Mesenchymal stem cell (in vitro differentiated cells and primary cell): ENCODE data around the gene ACACA.

ENCODE experiments used
- DNase-seq: peaks from one replicate; pipeline ENCODE4 v3.0.0-alpha.2; 2013
- H2AFZ ChIP-seq: one replicate; pipeline ENCODE4 v1.6.1; 2013; ENCODE audit warnings: low read depth, mild to moderate bottlenecking, control low read depth, inconsistent platforms, low read length, moderate library complexity
- H2AK5ac ChIP-seq: 2 replicates; pipeline ENCODE4 v1.6.1; 2013; ENCODE audit warnings: low read length, moderate library complexity, mild to moderate bottlenecking, inconsistent platforms; ENCODE audit not compliant: severe bottlenecking
- H2BK120ac ChIP-seq: one replicate; pipeline ENCODE4 v1.6.1; 2013; ENCODE audit warnings: low read depth, mild to moderate bottlenecking, inconsistent platforms, low read length, moderate library complexity
- H2BK12ac ChIP-seq, 2 experiments: one replicate each; pipeline ENCODE4 v1.6.1; 2013; ENCODE audit warnings: inconsistent platforms in 2 of 2, low read length in 2 of 2, mild to moderate bottlenecking in 2 of 2, moderate library complexity in 2 of 2, control low read depth in 1 of 2
- H2BK15ac ChIP-seq: one replicate; pipeline ENCODE4 v1.6.1; 2013; ENCODE audit warnings: mild to moderate bottlenecking, low read depth, inconsistent platforms; ENCODE audit not compliant: poor library complexity, severe bottlenecking
- H2BK5ac ChIP-seq: 2 replicates; pipeline ENCODE4 v1.6.1; 2013; ENCODE audit warnings: low read depth, mild to moderate bottlenecking, low read length, control low read depth, inconsistent platforms; ENCODE audit not compliant: poor library complexity, severe bottlenecking
- H3K14ac ChIP-seq, 2 experiments: one replicate each; pipeline ENCODE4 v1.6.1; 2013; ENCODE audit warnings: inconsistent platforms in 2 of 2, low read length in 2 of 2, control low read depth in 1 of 2, mild to moderate bottlenecking in 1 of 2, moderate library complexity in 1 of 2
- H3K18ac ChIP-seq, 2 experiments: one replicate each; pipeline ENCODE4 v1.6.1; 2013; ENCODE audit warnings: inconsistent platforms in 2 of 2, low read length in 2 of 2, control low read depth in 1 of 2, low read depth in 1 of 2, mild to moderate bottlenecking in 1 of 2
- H3K23ac ChIP-seq, 2 experiments: one replicate each; pipeline ENCODE4 v1.6.1; 2013; ENCODE audit warnings: inconsistent platforms in 2 of 2, low read length in 2 of 2, mild to moderate bottlenecking in 2 of 2, moderate library complexity in 2 of 2, control low read depth in 1 of 2
- H3K27ac ChIP-seq: 2 replicates; pipeline ENCODE4 v1.5.1; 2013; ENCODE audit warnings: mild to moderate bottlenecking, moderate library complexity, low read length, control low read depth, inconsistent platforms; ENCODE audit not compliant: poor library complexity, severe bottlenecking
- H3K27me3 ChIP-seq, 2 experiments: 2 replicates each; pipeline versions ENCODE4 v1.6.1 to v1.7.0; 2013; ENCODE audit warnings: low read length in 2 of 2, mild to moderate bottlenecking in 2 of 2, moderate library complexity in 2 of 2, control low read depth in 1 of 2, inconsistent platforms in 1 of 2; ENCODE audit not compliant: control insufficient read depth in 1 of 2, insufficient read depth in 1 of 2
- H3K36me3 ChIP-seq, 2 experiments: 2 replicates each; pipeline versions ENCODE4 v1.6.1 to v1.7.0; 2013; ENCODE audit warnings: low read length in 2 of 2, control low read depth in 1 of 2, inconsistent platforms in 1 of 2, low read depth in 1 of 2, mild to moderate bottlenecking in 1 of 2; ENCODE audit not compliant: insufficient read depth in 2 of 2, control insufficient read depth in 1 of 2
- H3K4ac ChIP-seq, 2 experiments: one replicate each; pipeline ENCODE4 v1.6.1; 2013; ENCODE audit warnings: inconsistent platforms in 2 of 2, low read length in 2 of 2, mild to moderate bottlenecking in 2 of 2, moderate library complexity in 2 of 2, control low read depth in 1 of 2, low read depth in 1 of 2
- H3K4me1 ChIP-seq: 2 replicates; pipeline ENCODE4 v1.6.1; 2013; ENCODE audit warnings: low read depth, low read length, control low read depth; ENCODE audit not compliant: control insufficient read depth, insufficient read depth
- H3K4me2 ChIP-seq: 2 replicates; pipeline ENCODE4 v1.6.1; 2013; ENCODE audit warnings: low read length, mild to moderate bottlenecking, inconsistent platforms; ENCODE audit not compliant: poor library complexity, severe bottlenecking
- H3K4me3 ChIP-seq, 2 experiments: 2 replicates each; pipeline versions ENCODE4 v1.5.1 to v1.7.0; 2013; ENCODE audit warnings: low read length in 2 of 2, mild to moderate bottlenecking in 2 of 2, control low read depth in 1 of 2, low read depth in 1 of 2; ENCODE audit not compliant: insufficient read depth in 1 of 2
- H3K79me1 ChIP-seq: replicated peaks from 2 replicates; pipeline ENCODE4 v1.6.1; 2013; ENCODE audit warnings: mild to moderate bottlenecking, control low read depth, low read length, inconsistent platforms; ENCODE audit not compliant: poor library complexity, severe bottlenecking
- H3K9ac ChIP-seq: 2 replicates; pipeline ENCODE4 v1.7.0; 2013; ENCODE audit warnings: mild to moderate bottlenecking, low read length, moderate library complexity
- H3K9me3 ChIP-seq: 2 replicates; pipeline ENCODE4 v1.7.0; 2013; ENCODE audit warnings: mild to moderate bottlenecking, low read length; ENCODE audit not compliant: control insufficient read depth
- H4K8ac ChIP-seq: one replicate; pipeline ENCODE4 v1.6.1; 2013; ENCODE audit warnings: inconsistent platforms, mild to moderate bottlenecking, low read length, moderate library complexity
- H4K91ac ChIP-seq: one replicate; pipeline ENCODE4 v1.6.1; 2013; ENCODE audit warnings: mild to moderate bottlenecking, low read length, inconsistent platforms
- WGBS: methylation state at CpG from one replicate; pipeline ENCODE4 v1.1.7; 2013; ENCODE audit warnings: mixed read lengths; 5-methylcytosine and 5-hydroxymethylcytosine counted together

Gene ACACA

DNA sequence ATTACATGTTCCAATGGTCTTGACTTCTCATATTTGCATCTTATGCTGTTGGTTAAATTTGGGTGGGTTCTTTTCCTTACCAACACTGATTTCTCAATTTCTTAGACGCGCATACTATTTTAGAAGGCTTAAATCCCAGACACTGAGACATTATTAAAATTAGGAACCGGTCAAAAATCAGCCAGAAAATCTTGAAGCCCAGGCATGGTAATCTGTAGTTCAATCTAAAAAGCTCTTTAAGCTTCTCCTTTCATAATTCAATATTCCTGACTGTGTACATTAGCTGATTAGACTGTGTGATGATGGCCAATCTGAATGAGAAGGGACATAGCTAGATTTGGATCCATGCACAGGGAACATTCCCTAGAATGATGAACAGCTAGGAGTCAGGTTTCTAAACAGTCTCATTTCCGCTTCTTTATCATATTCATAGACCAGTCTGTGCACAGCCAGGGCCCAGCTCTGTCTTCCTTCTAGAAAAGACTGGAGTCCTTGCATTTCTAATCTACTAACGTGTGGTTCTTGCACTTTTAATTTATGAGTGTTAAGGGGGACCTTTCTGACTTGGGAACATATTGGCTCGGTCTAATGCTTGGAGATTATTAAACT, 268.6 kb downstream of the ACACA start:
- Histone ChIP-seq H3K27ac (no peak overlapping the region), H3K9me3 (no peaks in the 10 kb centered on the region), H3K4me2 (no peak overlapping the region), H3K27me3 (no peaks in the 10 kb centered on the region), H3K36me3 (peaks cover 9 to 80% of the 10 kb centered on the region in 2 experiments), H2BK5ac (no peak overlapping the region), H4K91ac (no peak overlapping the region), H2AFZ (no peak overlapping the region), H3K4ac (no peak overlapping the region), H2BK120ac (no peak overlapping the region), H3K79me1 (peaks cover 2% of the 10 kb centered on the region), H3K14ac (no peak overlapping the region), H3K4me1 (no peaks in the 10 kb centered on the region), H4K8ac (no peak overlapping the region), H3K18ac (no peak overlapping the region), H2BK12ac (no peak overlapping the region), H3K23ac (no peak overlapping the region), H3K4me3 (no peak overlapping the region), H2AK5ac (no peak overlapping the region), H3K9ac (no peak overlapping the region), H2BK15ac (no peak overlapping the region)
- WGBS, result 94% methylated on average over 4 of the region's 6 CpGs
- DNase-seq, result no peak

DNA sequence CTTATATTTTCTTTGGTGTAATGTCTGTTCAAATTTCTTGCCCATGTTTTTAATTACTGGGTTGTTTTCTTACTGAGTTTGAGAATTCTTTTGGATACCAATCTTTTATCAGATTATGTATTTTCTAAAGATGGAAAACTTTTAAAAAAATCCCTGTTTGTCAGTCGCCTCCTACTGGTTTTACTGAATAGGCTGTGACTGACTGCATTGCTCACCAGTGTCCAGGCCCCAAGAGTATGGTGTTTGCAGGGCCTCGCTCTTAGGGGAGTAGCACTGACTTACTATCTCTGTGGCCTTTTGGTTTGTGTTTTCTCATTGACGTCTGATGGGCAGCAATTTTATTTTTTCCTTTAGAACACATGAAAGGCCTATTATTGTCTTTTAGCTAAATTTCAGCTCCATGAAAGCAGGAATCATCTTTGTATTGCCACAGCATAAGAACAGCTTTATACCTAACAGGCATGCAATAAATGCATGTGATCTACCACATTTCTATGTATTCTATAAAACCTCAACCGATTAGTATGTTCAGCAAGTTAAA, 269.5 kb downstream of the ACACA start:
- H4K8ac ChIP-seq, result no peak overlapping the region
- H2BK5ac ChIP-seq, result no peak overlapping the region
- peaks cover 2% of the 10 kb centered on the region for H3K4me1 ChIP-seq
- H2BK120ac ChIP-seq, result no peak overlapping the region
- H3K9me3 ChIP-seq, result no peaks in the 10 kb centered on the region
- H3K18ac ChIP-seq, result no peak overlapping the region
- H3K27me3 ChIP-seq, result no peaks in the 10 kb centered on the region
- H4K91ac ChIP-seq, result no peak overlapping the region
- no peak overlapping the region for H3K4me3 ChIP-seq
- peaks cover 2% of the 10 kb centered on the region for H3K79me1 ChIP-seq
- no peak overlapping the region for H3K4me2 ChIP-seq
- H3K14ac ChIP-seq, result no peak overlapping the region
- H2BK15ac ChIP-seq, result no peak overlapping the region
- no peak overlapping the region for H3K4ac ChIP-seq
- no peak overlapping the region for H2AK5ac ChIP-seq
- H2BK12ac ChIP-seq, result no peak overlapping the region
- 98% methylated on average over 2 of the region's 4 CpGs for WGBS
- no peak overlapping the region for H3K27ac ChIP-seq
- H3K9ac ChIP-seq, result no peak overlapping the region
- no peak for DNase-seq
- H2AFZ ChIP-seq, result no peak overlapping the region
- peaks cover 9 to 79% of the 10 kb centered on the region in 2 experiments for H3K36me3 ChIP-seq
- no peak overlapping the region for H3K23ac ChIP-seq

DNA sequence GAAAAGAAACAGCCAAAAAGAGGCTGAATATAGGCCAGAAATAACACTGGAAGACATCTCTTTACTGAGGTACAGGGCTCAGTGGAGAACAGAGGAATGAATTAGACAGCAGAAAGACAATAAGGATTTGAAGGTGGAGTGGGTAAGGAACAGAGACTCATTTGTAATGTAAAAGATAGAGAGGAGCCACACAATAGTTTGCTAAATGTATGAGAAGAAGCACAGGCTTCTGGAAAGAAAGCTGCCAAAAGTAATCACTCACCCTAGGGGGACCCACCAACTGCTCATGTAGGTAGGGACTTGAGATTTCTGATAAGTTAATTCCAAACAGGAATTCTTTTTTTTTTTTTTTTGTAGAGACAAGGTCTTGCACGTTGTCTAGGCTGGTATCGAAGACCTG, 271.1 kb downstream of the ACACA start:
- Histone ChIP-seq H3K4me1 (peaks cover 9% of the 10 kb centered on the region), H3K14ac (no peak overlapping the region), H3K4ac (no peak overlapping the region), H3K23ac (no peak overlapping the region), H3K4me3 (no peak overlapping the region), H3K27ac (no peak overlapping the region), H4K91ac (no peak overlapping the region), H3K18ac (no peak overlapping the region), H2BK15ac (no peak overlapping the region), H2AFZ (no peak overlapping the region), H3K36me3 (peaks cover 1 to 71% of the 10 kb centered on the region in 2 experiments), H2AK5ac (no peak overlapping the region), H3K27me3 (no peaks in the 10 kb centered on the region), H3K4me2 (no peak overlapping the region), H2BK12ac (no peak overlapping the region), H4K8ac (no peak overlapping the region), H2BK120ac (no peak overlapping the region), H3K79me1 (peaks cover 2% of the 10 kb centered on the region), H2BK5ac (no peak overlapping the region), H3K9ac (no peak overlapping the region), H3K9me3 (no peaks in the 10 kb centered on the region)
- no peak for DNase-seq
- WGBS, result no CpG with 5 or more reads among the region's 2 CpGs

DNA sequence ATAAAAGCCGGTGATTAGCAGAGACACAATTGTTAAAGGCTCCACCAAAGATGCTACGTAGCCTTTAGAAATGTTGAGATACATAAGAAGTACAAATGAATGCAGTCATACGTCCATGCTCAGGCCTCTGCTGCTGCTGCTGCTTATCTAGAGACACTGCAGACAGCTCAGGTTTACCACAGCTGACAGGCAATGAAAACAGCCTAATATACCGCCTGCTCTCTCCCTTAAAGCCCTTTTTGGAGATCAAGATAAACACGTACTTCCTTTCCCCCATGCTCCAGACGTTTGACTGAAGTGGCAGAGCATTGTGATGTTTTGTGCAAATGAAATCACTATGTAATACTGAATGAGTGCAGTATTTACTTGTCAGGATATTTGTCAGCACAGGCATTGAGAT, 272.6 kb downstream of the ACACA start:
- H3K14ac ChIP-seq, result no peak overlapping the region
- H2AFZ ChIP-seq, result no peak overlapping the region
- no peak overlapping the region for H3K9ac ChIP-seq
- no peak overlapping the region for H2BK15ac ChIP-seq
- peaks cover 10% of the 10 kb centered on the region for H3K4me1 ChIP-seq
- H3K27ac ChIP-seq, result no peak overlapping the region
- DNase-seq, result peak; percentile 70
- H2BK120ac ChIP-seq, result no peak overlapping the region
- no peak overlapping the region for H3K18ac ChIP-seq
- no peak overlapping the region for H3K4me2 ChIP-seq
- no peak overlapping the region for H3K4me3 ChIP-seq
- H3K23ac ChIP-seq, result no peak overlapping the region
- H2BK12ac ChIP-seq, result no peak overlapping the region
- H4K8ac ChIP-seq, result no peak overlapping the region
- H2AK5ac ChIP-seq, result no peak overlapping the region
- no peaks in the 10 kb centered on the region for H3K9me3 ChIP-seq
- peaks cover 6 to 69% of the 10 kb centered on the region in 2 experiments for H3K36me3 ChIP-seq
- H2BK5ac ChIP-seq, result no peak overlapping the region
- H3K79me1 ChIP-seq, result peaks cover 4% of the 10 kb centered on the region
- WGBS, result 10% methylated on average over 3 of the region's 6 CpGs
- no peaks in the 10 kb centered on the region for H3K27me3 ChIP-seq
- H4K91ac ChIP-seq, result no peak overlapping the region
- H3K4ac ChIP-seq, result no peak overlapping the region
